H1 (cell line): Measurements from ENCODE around the gene TACR2. TPM values are rescaled to one million over a fixed set of nuclear protein-coding genes. Genes with fewer than 3 reads are reported as not detected.

Experiments
- BACH1 ChIP-seq: IDR thresholded peaks from 2 replicates; pipeline ENCODE4 v1.6.1; 2012; ENCODE audit warnings: low read length, improper control_type of control experiment
- BRCA1 ChIP-seq: IDR thresholded peaks from 2 replicates; pipeline ENCODE4 v1.6.1; 2012; ENCODE audit warnings: low read depth, low read length, improper control_type of control experiment
- E2F6 ChIP-seq: IDR thresholded peaks from 2 replicates; pipeline ENCODE4 v1.6.1; 2012; ENCODE audit warnings: inconsistent platforms
- EP300 ChIP-seq, 2 experiments: IDR thresholded peaks; 1 replicate in 1 of 2; 2 replicates in 1 of 2; pipeline ENCODE4 v1.6.1; 2011 to 2012; ENCODE audit warnings: low read depth in 2 of 2, low read length in 2 of 2, mild to moderate bottlenecking in 2 of 2, borderline replicate concordance in 1 of 2, inconsistent platforms in 1 of 2, moderate library complexity in 1 of 2
- EZH2 ChIP-seq: fragments of 200-600 bp; sonication (generic); IDR thresholded peaks from 2 replicates; pipeline ENCODE4 v1.7.1; 2012; ENCODE audit warnings: low read depth, mild to moderate bottlenecking, moderate library complexity, low read length, inconsistent platforms; ENCODE audit not compliant: severe bottlenecking
- FOSL1 ChIP-seq: IDR thresholded peaks from 2 replicates; pipeline ENCODE4 v1.6.1; 2011; ENCODE audit warnings: mild to moderate bottlenecking, low read depth, low read length, moderate library complexity; ENCODE audit not compliant: insufficient read depth
- JUN ChIP-seq: IDR thresholded peaks from 2 replicates; pipeline ENCODE4 v1.6.1; 2011; ENCODE audit warnings: low read depth, mild to moderate bottlenecking, improper control_type of control experiment, low read length
- JUND ChIP-seq: IDR thresholded peaks from 2 replicates; pipeline ENCODE4 v1.6.1; 2011; ENCODE audit warnings: mild to moderate bottlenecking, improper control_type of control experiment, low read length
- KDM4A ChIP-seq: IDR thresholded peaks from one replicate; pipeline ENCODE4 v1.7.1; 2012; ENCODE audit warnings: low read depth, mild to moderate bottlenecking, moderate library complexity, low read length, inconsistent platforms; ENCODE audit not compliant: severe bottlenecking
- KDM5A ChIP-seq: fragments of 200-600 bp; IDR thresholded peaks from 2 replicates; pipeline ENCODE4 v1.7.1; 2012; ENCODE audit warnings: mild to moderate bottlenecking, low read length, inconsistent platforms, mixed read lengths
- POLR2AphosphoS5 ChIP-seq: IDR thresholded peaks from 2 replicates; pipeline ENCODE4 v1.6.1; 2011; ENCODE audit warnings: low read depth, low read length
- POU5F1 ChIP-seq: IDR thresholded peaks from 2 replicates; pipeline ENCODE4 v1.6.1; 2011; ENCODE audit warnings: low read depth, mild to moderate bottlenecking, low read length, moderate library complexity
- RFX5 ChIP-seq: IDR thresholded peaks from 2 replicates; pipeline ENCODE4 v1.6.1; 2011; ENCODE audit warnings: low read depth, low read length, improper control_type of control experiment, borderline replicate concordance
- RNF2 ChIP-seq: fragments of 200-900, 300-1000 bp; sonication (generic); IDR thresholded peaks from 2 replicates; pipeline ENCODE4 v1.7.1; 2016; ENCODE audit warnings: borderline replicate concordance, low read depth, mild to moderate bottlenecking, antibody characterized with exemption, low read length; ENCODE audit not compliant: poor library complexity, severe bottlenecking; ENCODE audit errors: missing control alignments
- RXRA ChIP-seq: IDR thresholded peaks from 2 replicates; pipeline ENCODE4 v1.6.1; 2011; ENCODE audit warnings: low read depth, mild to moderate bottlenecking, low read length, moderate library complexity; ENCODE audit not compliant: insufficient read depth
- SIX5 ChIP-seq: IDR thresholded peaks from 2 replicates; pipeline ENCODE4 v1.6.1; 2011; ENCODE audit warnings: mild to moderate bottlenecking, low read depth, low read length
- SP2 ChIP-seq: IDR thresholded peaks from 2 replicates; pipeline ENCODE4 v1.6.1; 2012; ENCODE audit warnings: mild to moderate bottlenecking, low read length, inconsistent platforms
- SP4 ChIP-seq: IDR thresholded peaks from 2 replicates; pipeline ENCODE4 v1.6.1; 2012; ENCODE audit warnings: low read length, inconsistent platforms
- SUZ12 ChIP-seq: fragments of 200-600 bp; sonication (generic); IDR thresholded peaks from 2 replicates; pipeline ENCODE4 v1.6.1; 2012; ENCODE audit warnings: mild to moderate bottlenecking, inconsistent platforms, low read length, moderate library complexity, mixed read lengths
- TAF1 ChIP-seq: IDR thresholded peaks from 2 replicates; pipeline ENCODE4 v1.6.1; 2011; ENCODE audit warnings: mild to moderate bottlenecking, low read depth, low read length
- TBP ChIP-seq: IDR thresholded peaks from 2 replicates; pipeline ENCODE4 v1.6.1; 2011; ENCODE audit warnings: low read depth, low read length, improper control_type of control experiment
- TCF12 ChIP-seq: IDR thresholded peaks from 2 replicates; pipeline ENCODE4 v1.6.1; 2011; ENCODE audit warnings: low read depth, mild to moderate bottlenecking, low read length
- YY1 ChIP-seq: IDR thresholded peaks from 2 replicates; pipeline ENCODE4 v1.6.1; 2011; ENCODE audit warnings: low read depth, mild to moderate bottlenecking, low read length
- ZNF274 ChIP-seq: IDR thresholded peaks from 2 replicates; pipeline ENCODE4 v1.7.0; 2012; ENCODE audit warnings: low read length, borderline replicate concordance; ENCODE audit errors: extremely low read depth
- polyA plus RNA-seq, 7 experiments: library from polyadenylated mRNA; depleted of rRNA in 3 of 7; stranded (reverse) in 5 of 7; unstranded in 2 of 7; fragments of >200 nt in 5 of 7; fragments of 200-250 nt in 2 of 7; gene quantifications; 1 replicate in 5 of 7; 2 replicates in 1 of 7; 4 replicates in 1 of 7; pipeline versions ENCODE4 v1.2.1 to v1.2.3, GENCODE V29; 2011 to 2013; ENCODE audit warnings: missing spikeins in 2 of 7, mixed read lengths in 2 of 7
- total RNA-seq: library from RNA; stranded (reverse); fragmentation: NEBNext Ultra II Directional; extraction: Animal tissue kit (Norgen Biotek cat#: 25700); gene quantifications from 2 replicates; pipeline ENCODE4 v1.2.1, GENCODE V29; 2021

Gene TACR2
- total and polyA plus RNA-seq, 2 of the 8 experiments (the other 6 are each of a cell fraction or from before 2014, with no cell fraction given), result 0.06 TPM; not detected in 1

DNA sequence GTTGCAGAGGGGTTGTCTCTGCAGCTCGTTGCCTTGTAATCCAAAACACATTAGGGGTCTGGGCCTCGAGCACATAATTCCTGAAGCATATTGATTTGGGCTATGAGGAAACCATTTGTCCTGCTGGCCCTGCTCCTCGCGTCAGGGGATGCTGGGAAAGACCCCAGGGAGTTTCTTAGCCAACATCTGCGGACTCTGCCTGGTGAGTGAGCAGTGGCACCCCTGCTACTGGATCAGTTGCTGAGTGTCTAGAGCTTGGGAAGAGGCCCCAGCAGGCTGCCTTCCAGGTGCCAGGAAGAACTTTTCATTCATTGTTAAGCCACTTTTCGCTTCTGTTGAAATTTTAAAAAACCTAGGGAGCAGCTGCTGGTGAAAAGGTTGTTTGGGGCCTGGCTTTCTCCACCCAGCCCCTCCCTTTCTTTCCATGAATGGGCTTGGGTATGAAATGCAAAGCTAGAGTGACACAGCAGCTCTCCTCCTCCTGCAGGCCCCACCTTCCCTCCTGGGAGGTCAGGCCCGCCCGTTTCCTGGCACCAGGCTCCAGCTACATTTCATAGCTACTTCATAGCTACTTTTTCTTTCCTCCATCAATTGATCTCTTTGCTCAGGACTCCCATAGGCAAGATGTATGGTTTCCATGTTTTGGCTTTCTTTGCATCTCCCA is 26.8 kb downstream of the TACR2 start (continued):
- TF ChIP-seq KDM4A (no peak), TAF1 (no peak; the same call in 1 of the 2 replicates), SP4 (no peak), RXRA (no peak), EP300 (IDR thresholded peaks at IDR 0.05; ENCODE audit: borderline replicate concordance in 1 of 2, low read depth in 2 of 2, low read length in 2 of 2) (no peak), POU5F1 (no peak), TBP (no peak), JUND (no peak), BRCA1 (no peak), BACH1 (0 out of 2 replicates have a peak, but pooled peaks have one; percentile 25), JUN (no peak), SP2 (no peak), RNF2 (no peak), EZH2 (no peak), RFX5 (no peak), TCF12 (0 out of 2 replicates have a peak, but pooled peaks have one; percentile 43), FOSL1 (no peak), SIX5 (no peak), SUZ12 (no peak), POLR2AphosphoS5 (peak; percentile 12; the same call in 1 of the 2 replicates), YY1 (no peak), KDM5A (no peak), E2F6 (no peak), ZNF274 (no peak)
- TF ChIP-seq, all 59 proteins: peak for 9
